Tibial nerve (tissue), 4 donors: ENCODE measurements around the gene INPP4A.

Source experiments
- CTCF ChIP-seq, 5 experiments: fragments of 200-600 bp in 3 of 5; fragments of 450-650 bp in 2 of 5; sonication (generic) in 3 of 5; IDR thresholded peaks; one replicate each; pipeline ENCODE4 v1.5.1; 2016 to 2019; ENCODE audit warnings: antibody characterized with exemption in 5 of 5, mild to moderate bottlenecking in 3 of 5, moderate library complexity in 2 of 5
- EP300 ChIP-seq, 2 donors: sonication (generic); formaldehyde crosslinking; IDR thresholded peaks; one replicate each; pipeline ENCODE4 v1.6.1; 2017; ENCODE audit warnings: antibody characterized with exemption in 2 of 2, mild to moderate bottlenecking in 1 of 2
- POLR2A ChIP-seq, 2 donors: fragments of 450-650 bp; IDR thresholded peaks; one replicate each; pipeline ENCODE4 v1.6.1; 2017; ENCODE audit warnings: antibody characterized with exemption in 2 of 2, mild to moderate bottlenecking in 2 of 2, moderate library complexity in 2 of 2

GRCh38 chr2:98537390-98538126 lies 92.9 kb downstream of the INPP4A start:
- no peak for TF ChIP-seq EP300 (IDR thresholded peaks at IDR 0.05)
- TF ChIP-seq CTCF (IDR thresholded peaks at IDR 0.05), result no peak
- no peak for TF ChIP-seq POLR2A (IDR thresholded peaks at IDR 0.05)
